GM12878 (cell line): Measurements from ENCODE around the gene TMPRSS6. TPM values are rescaled to one million over a fixed set of nuclear protein-coding genes. Genes with fewer than 3 reads are reported as not detected.

Experiments
- ATAC-seq: fragments of 200-7000 bp; cut with Tn5 transposase; 3 replicates; pipeline ENCODE4 v1.9.1; 2020; ENCODE audit warnings: mild to moderate bottlenecking, moderate library complexity
- BruUV-seq: library from RNA; stranded (reverse); fragments of 400-500 nt; replicated peaks from 2 replicates; lab custom pipeline; 2021; lab: Mats Ljungman, UMichigan
- CTCF ChIA-PET: fragments of 300-600 bp; sonication (Branson Sonifier 250); formaldehyde crosslinking; extraction: SDS; loops from one replicate; lab custom pipeline; 2021; ENCODE audit warnings: inconsistent platforms; lab: Yijun Ruan, JAX
- POLR2A ChIA-PET: fragments of 350-600 bp; formaldehyde crosslinking; extraction: SDS; loops from one replicate; lab custom pipeline; 2021; ENCODE audit warnings: inconsistent platforms; lab: Charles Lee
- RAD21 ChIA-PET: fragments of 300-600 bp; sonication (Branson Sonifier 250); formaldehyde crosslinking; loops from one replicate; lab custom pipeline; 2023; ENCODE audit warnings: antibody characterized with exemption; ENCODE audit not compliant: unreplicated experiment; lab: Charles Lee
- SMC1A ChIA-PET: fragments of 300-600 bp; sonication (Branson Sonifier 250); formaldehyde crosslinking; loops from one replicate; lab custom pipeline; 2023; ENCODE audit not compliant: unreplicated experiment, uncharacterized antibody; lab: Charles Lee
- DNase-seq: peaks from one replicate; pipeline ENCODE4 v3.0.0-alpha.2; 2011; ENCODE audit warnings: low read depth, low spot score
- FAIRE-seq: peaks from 3 replicates; lab custom pipeline; 2011; peaks lifted over from hg19 to GRCh38; lab: Jason Lieb, UNC
- H2AFZ ChIP-seq: 2 replicates; pipeline ENCODE4 v1.6.0; 2011; ENCODE audit warnings: low read depth, low read length, control low read depth; ENCODE audit not compliant: control insufficient read depth
- H3K27ac ChIP-seq: 2 replicates; pipeline ENCODE4 v1.5.1; 2011; ENCODE audit warnings: control low read depth; ENCODE audit not compliant: control insufficient read depth, insufficient read depth
- H3K27me3 ChIP-seq, 2 experiments: replicated peaks in 1 of 2; 2 replicates each; pipeline versions ENCODE4 v1.6.0 to v1.6.1; 2011; ENCODE audit warnings: low read length in 1 of 2; ENCODE audit not compliant: control insufficient read depth in 2 of 2, insufficient read depth in 2 of 2
- H3K36me3 ChIP-seq, 2 experiments: 2 replicates each; pipeline ENCODE4 v1.5.1; 2011; ENCODE audit warnings: low read length in 1 of 2; ENCODE audit not compliant: control insufficient read depth in 2 of 2, insufficient read depth in 2 of 2
- H3K4me1 ChIP-seq: 2 replicates; pipeline ENCODE4 v1.6.1; 2011; ENCODE audit warnings: mild to moderate bottlenecking, low read length, moderate library complexity, mixed read lengths; ENCODE audit not compliant: control insufficient read depth, insufficient read depth
- H3K4me2 ChIP-seq: 2 replicates; pipeline ENCODE4 v1.6.0; 2011; ENCODE audit warnings: control low read depth; ENCODE audit not compliant: control insufficient read depth, insufficient read depth
- H3K4me3 ChIP-seq: fragments of 200-600 bp; sonication (generic); 2 replicates; pipeline ENCODE4 v1.5.1; 2016
- H3K79me2 ChIP-seq: 2 replicates; pipeline ENCODE4 v1.6.0; 2011; ENCODE audit warnings: low read length; ENCODE audit not compliant: control insufficient read depth, insufficient read depth
- H3K9ac ChIP-seq: 2 replicates; pipeline ENCODE4 v1.8.0; 2011; ENCODE audit warnings: low read length, control low read depth, mixed read lengths; ENCODE audit not compliant: control insufficient read depth, insufficient read depth
- H3K9me3 ChIP-seq: replicated peaks from 3 replicates; pipeline ENCODE4 v1.5.1; 2011; ENCODE audit warnings: mild to moderate bottlenecking, low read length; ENCODE audit not compliant: control insufficient read depth, insufficient read depth
- H4K20me1 ChIP-seq: 2 replicates; pipeline ENCODE4 v1.6.0; 2011; ENCODE audit not compliant: control insufficient read depth, insufficient read depth
- BCLAF1 ChIP-seq: fragments of 450-650 bp; IDR thresholded peaks from 2 replicates; pipeline ENCODE4 v1.6.1; 2017; ENCODE audit warnings: antibody characterized with exemption, mild to moderate bottlenecking, moderate library complexity
- CBX5 ChIP-seq: sonication (generic); IDR thresholded peaks from 2 replicates; pipeline ENCODE4 v1.6.1; 2016; ENCODE audit warnings: low read depth, moderate library complexity, mild to moderate bottlenecking, inconsistent platforms
- CHD4 ChIP-seq: fragments of 200-600 bp; sonication (generic); IDR thresholded peaks from 2 replicates; pipeline ENCODE4 v1.6.1; 2016; ENCODE audit warnings: mild to moderate bottlenecking
- EZH2 ChIP-seq: IDR thresholded peaks from 2 replicates; pipeline ENCODE4 v1.6.1; 2012; ENCODE audit warnings: low read depth, mild to moderate bottlenecking, control low read depth, inconsistent platforms, low read length, borderline replicate concordance; ENCODE audit not compliant: control insufficient read depth
- FOS ChIP-seq: IDR thresholded peaks from 3 replicates; pipeline ENCODE4 v1.6.1; 2011; ENCODE audit warnings: borderline replicate concordance; ENCODE audit not compliant: insufficient read length; ENCODE audit errors: extremely low read depth
- FOXK2 ChIP-seq: fragments of 450-650 bp; IDR thresholded peaks from 2 replicates; pipeline ENCODE4 v1.6.1; 2017; ENCODE audit warnings: mild to moderate bottlenecking, moderate library complexity
- GATAD2B ChIP-seq: fragments of 450-650 bp; conservative IDR thresholded peaks from 2 replicates; pipeline ENCODE4 v1.6.1; 2017; ENCODE audit warnings: low read depth, mild to moderate bottlenecking, moderate library complexity
- HDAC2 ChIP-seq: fragments of 200-600 bp; sonication (generic); IDR thresholded peaks from 2 replicates; pipeline ENCODE4 v1.6.1; 2017
- HDAC6 ChIP-seq: fragments of 200-600 bp; sonication (generic); IDR thresholded peaks from one replicate; pipeline ENCODE4 v1.8.0; 2017; ENCODE audit warnings: antibody characterized with exemption; ENCODE audit not compliant: unreplicated experiment
- HDGF ChIP-seq: fragments of 450-650 bp; IDR thresholded peaks from 2 replicates; pipeline ENCODE4 v1.6.1; 2016; ENCODE audit warnings: antibody characterized with exemption
- PAX8 ChIP-seq: fragments of 450-650 bp; IDR thresholded peaks from 2 replicates; pipeline ENCODE4 v1.6.1; 2017; ENCODE audit warnings: mild to moderate bottlenecking, moderate library complexity
- PML ChIP-seq: IDR thresholded peaks from 2 replicates; pipeline ENCODE4 v1.6.1; 2012; ENCODE audit warnings: low read length, inconsistent platforms
- RCOR1 ChIP-seq: conservative IDR thresholded peaks from 2 replicates; pipeline ENCODE4 v1.6.1; 2012; ENCODE audit warnings: low read depth, low read length, improper control_type of control experiment
- SKIL ChIP-seq: fragments of 450-650 bp; IDR thresholded peaks from 2 replicates; pipeline ENCODE4 v1.6.1; 2017; ENCODE audit warnings: mild to moderate bottlenecking, low read depth, inconsistent platforms; ENCODE audit not compliant: poor library complexity, severe bottlenecking
- TCF12 ChIP-seq: IDR thresholded peaks from 2 replicates; pipeline ENCODE4 v1.6.1; 2011; ENCODE audit warnings: low read depth, mild to moderate bottlenecking, low read length
- ZBTB40 ChIP-seq: fragments of 450-650 bp; IDR thresholded peaks from 2 replicates; pipeline ENCODE4 v1.6.1; 2016; ENCODE audit warnings: mild to moderate bottlenecking, moderate library complexity, borderline replicate concordance
- WGBS: methylation state at CpG from one replicate; pipeline ENCODE4 v1.1.6; 2016; ENCODE audit warnings: low lambda C conversion rate; ENCODE audit not compliant: insufficient replicate concordance, insufficient coverage; ENCODE audit errors: missing lambda C conversion rate; 5-methylcytosine and 5-hydroxymethylcytosine counted together
- in situ Hi-C: fragments of 300-500 bp; cut with MboI; formaldehyde crosslinking; loops from 9 replicates; pipeline ENCODE4 v1.14.3; 2018; ENCODE audit warnings: mixed read lengths
- intact Hi-C: fragments of 100-400 bp; cut with micrococcal nuclease; formaldehyde crosslinking; loops from one replicate; pipeline ENCODE4 v1.14.2; 2022; ENCODE audit not compliant: unreplicated experiment
- polyA plus RNA-seq, 11 experiments: library from polyadenylated mRNA; depleted of rRNA in 4 of 11; unstranded in 6 of 11; stranded (reverse) in 5 of 11; fragments of >200 nt; fragmentation: Nextera tagmentation in 4 of 11; fragmentation: Illumina TruSeq in 1 of 11; extraction: Ambion mirVana in 4 of 11; extraction: Trizol in 1 of 11; gene quantifications; 1 replicate in 1 of 11; 2 replicates in 10 of 11; pipeline versions ENCODE4 v1.2.1 to v1.2.3, GENCODE V29; 2011 to 2016; ENCODE audit warnings: inconsistent platforms in 2 of 11, missing spikeins in 2 of 11, low read depth in 1 of 11
- total RNA-seq, 4 experiments: library from RNA; depleted of rRNA in 3 of 4; stranded (reverse); fragments of >200 nt in 3 of 4; fragmentation: Illumina TruSeq in 1 of 4; extraction: Trizol in 1 of 4; gene quantifications; 2 replicates each; pipeline versions ENCODE4 v1.2.1 to v1.2.3, GENCODE V29; 2013 to 2021

The TMPRSS6 gene
- total and polyA plus RNA-seq, 10 of the 15 experiments (the other 5 are each of a cell fraction or from before 2014, with no cell fraction given), result 0.06 to 0.69 (median 0.19) TPM; not detected in 6

GRCh38 chr22:37065961-37066360, 43.6 kb downstream of the TMPRSS6 start (continued):
- no peak for TF ChIP-seq ZBTB40
- TF ChIP-seq TCF12, result no peak
- TF ChIP-seq BCLAF1, result no peak

DNA sequence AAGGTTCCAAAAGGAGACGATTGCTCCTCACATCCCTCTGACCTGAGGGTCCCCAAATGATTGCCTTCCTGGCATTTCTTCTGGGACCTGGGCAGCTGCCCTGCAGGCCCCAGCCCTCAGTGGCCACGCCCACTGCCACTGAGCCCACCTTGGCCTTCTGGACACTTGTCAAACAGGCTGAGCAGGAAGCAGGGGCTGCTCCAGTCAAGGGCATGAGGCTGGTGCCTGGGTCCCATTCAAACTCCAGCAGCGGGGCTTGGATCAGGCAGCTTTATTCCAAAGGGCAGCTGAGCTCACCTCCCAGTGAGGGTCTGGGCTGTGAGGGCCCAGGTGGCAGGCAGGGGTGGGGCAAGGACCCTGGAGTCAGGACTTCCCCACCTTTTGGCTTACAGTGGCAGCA, 44.3 kb downstream of the TMPRSS6 start:
- POLR2A ChIA-PET, result no interaction called here
- ATAC-seq (no peak), DNase-seq (no peak), FAIRE-seq (no peak)
- Histone ChIP-seq H3K4me1 (peaks cover 11% of the 10 kb centered on the region), H3K9me3 (no peaks in the 10 kb centered on the region), H3K4me2 (no peak overlapping the region), H4K20me1 (no peaks in the 10 kb centered on the region), H3K36me3 (no peaks in the 10 kb centered on the region), H3K27ac (no peak overlapping the region), H3K9ac (no peak overlapping the region), H3K79me2 (no peaks in the 10 kb centered on the region), H3K4me3 (no peak overlapping the region), H2AFZ (no peak overlapping the region), H3K27me3 (peaks cover 3 to 5% of the 10 kb centered on the region in 2 experiments; a peak in 3 of 4 replicates)
- no peak for TF ChIP-seq CHD4
- TF ChIP-seq SKIL, result no peak
- TF ChIP-seq HDGF, result no peak
- no peak for TF ChIP-seq PAX8
- no peak for TF ChIP-seq PML
- no peak for TF ChIP-seq EZH2
- no peak for TF ChIP-seq CBX5
- TF ChIP-seq FOS, result no peak
- no peak for TF ChIP-seq HDAC6
- TF ChIP-seq FOXK2, result no peak
- TF ChIP-seq HDAC2, result no peak
- no peak for TF ChIP-seq RCOR1
- TF ChIP-seq GATAD2B, result no peak
- BruUV-seq, result no TSS peak
- WGBS, result 34% methylated on average over 3 of the region's 3 CpGs
- CTCF ChIA-PET, result no interaction called here
- intact Hi-C loops, result no loop called here
- SMC1A ChIA-PET, result interaction anchor here (1.2 kb wide), 1 partner anchor 11 kb away, joined by 3 read pairs; no protein-coding TSS in a partner anchor
- in situ Hi-C loops, result no loop called here
- RAD21 ChIA-PET, result no interaction called here
